Measurements from ENCODE around the gene TMEM119. TPM values are rescaled to one million over a fixed set of nuclear protein-coding genes. Genes with fewer than 3 reads are reported as not detected.

TMEM119 gene
- total RNA-seq, 1 experiment from 2014 or later, result not detected

GRCh38 chr12:108551535-108551934, 46.3 kb downstream of the TMEM119 start:
- DNase-seq (ENCODE audit: extremely low read depth, low read depth), result no peak

GRCh38 chr12:108548954-108549521, 48.8 kb downstream of the TMEM119 start:
- DNase-seq (ENCODE audit: extremely low read depth, low read depth), result no peak

- no peak for DNase-seq (ENCODE audit: extremely low read depth, low read depth)
These were observed 50.2 kb downstream of the TMEM119 start for GRCh38 chr12:108547686-108548085.

- DNase-seq (ENCODE audit: extremely low read depth, low read depth), result no peak
These were observed 54.2 kb downstream of the TMEM119 start for GRCh38 chr12:108543652-108544051.

GRCh38 chr12:108542320-108542719, 55.6 kb downstream of the TMEM119 start:
- no peak for DNase-seq (ENCODE audit: extremely low read depth, low read depth)

Other genes with a start within 250 kb of the TMEM119 start
- 6.3 and 7.2 TPM in 2 replicates for gene FICD, start 82.8 kb downstream of the TMEM119 start, total RNA-seq (2014; rRNA removed; shearing (Covaris generic))
- 70.1 and 70.4 TPM in 2 replicates for gene SART3, start 36.9 kb downstream of the TMEM119 start, total RNA-seq (2014; rRNA removed; shearing (Covaris generic))
- 226 and 245 TPM in 2 replicates for gene ISCU, start 35.5 kb downstream of the TMEM119 start, total RNA-seq (2014; rRNA removed; shearing (Covaris generic))
- gene SELPLG, start 35.8 kb upstream of the TMEM119 start, total RNA-seq (2014; rRNA removed; shearing (Covaris generic)), result not detected in 2 replicates
- 47.3 and 52.8 TPM in 2 replicates for gene CORO1C, start 133.4 kb upstream of the TMEM119 start, total RNA-seq (2014; rRNA removed; shearing (Covaris generic))

All from NCI-H460 (cell line).